HG03045 (cell line): Measurements from ENCODE around the gene TCEA3.

Experiments
- ATAC-seq: cut with Tn5 transposase; IDR thresholded peaks from one replicate; pipeline ENCODE4 v1.9.1; 2021; ENCODE audit warnings: mild to moderate bottlenecking, moderate library complexity; ENCODE audit not compliant: unreplicated experiment

TCEA3 gene

GRCh38 chr1:23448846-23449245 lies 24.3 kb upstream of the TCEA3 start:
- no peak for ATAC-seq

- no peak for ATAC-seq
These were observed 22.2 kb upstream of the TCEA3 start for GRCh38 chr1:23446661-23447310.

- no peak for ATAC-seq
These were observed 20.2 kb upstream of the TCEA3 start for GRCh38 chr1:23444596-23445390.

- ATAC-seq, result no peak
These were observed 19.6 kb upstream of the TCEA3 start for GRCh38 chr1:23444104-23444533.

- ATAC-seq, result no peak
These were observed 18.2 kb upstream of the TCEA3 start for GRCh38 chr1:23442751-23443150.

GRCh38 chr1:23441446-23442148 lies 17.0 kb upstream of the TCEA3 start:
- no peak for ATAC-seq

- ATAC-seq, result no peak
These were observed 14.0 kb upstream of the TCEA3 start for GRCh38 chr1:23438545-23438944.

- no peak for ATAC-seq
These were observed 12.8 kb upstream of the TCEA3 start for GRCh38 chr1:23437355-23437664.

GRCh38 chr1:23436520-23437354 lies 12.2 kb upstream of the TCEA3 start:
- no peak for ATAC-seq

GRCh38 chr1:23434260-23434775 lies 9.8 kb upstream of the TCEA3 start:
- ATAC-seq, result no peak

- ATAC-seq, result no peak
These were observed 8.6 kb upstream of the TCEA3 start for GRCh38 chr1:23433122-23433521.

GRCh38 chr1:23431431-23431830 lies 6.9 kb upstream of the TCEA3 start:
- no peak for ATAC-seq

GRCh38 chr1:23430803-23431202 lies 6.3 kb upstream of the TCEA3 start:
- ATAC-seq, result no peak

- ATAC-seq, result no peak
These were observed 3.8 kb upstream of the TCEA3 start for GRCh38 chr1:23428136-23428905.

GRCh38 chr1:23427550-23427949 lies 3.0 kb upstream of the TCEA3 start:
- no peak for ATAC-seq

- ATAC-seq, result no peak
These were observed 2.3 kb upstream of the TCEA3 start for GRCh38 chr1:23426828-23427227.

GRCh38 chr1:23425193-23425494 lies 596 bp upstream of the TCEA3 start:
- no peak for ATAC-seq

- ATAC-seq, result no peak
These were observed 894 bp downstream of the TCEA3 start for GRCh38 chr1:23423415-23424292.

- ATAC-seq, result no peak
These were observed 1.6 kb downstream of the TCEA3 start for GRCh38 chr1:23422941-23423340.
